ENCODE measurements around the gene CLSTN2. TPM values are rescaled to one million over a fixed set of nuclear protein-coding genes. Genes with fewer than 3 reads are reported as not detected.

CLSTN2 gene
- total RNA-seq, 1 donor from 2014 or later: 7.8 TPM

DNA sequence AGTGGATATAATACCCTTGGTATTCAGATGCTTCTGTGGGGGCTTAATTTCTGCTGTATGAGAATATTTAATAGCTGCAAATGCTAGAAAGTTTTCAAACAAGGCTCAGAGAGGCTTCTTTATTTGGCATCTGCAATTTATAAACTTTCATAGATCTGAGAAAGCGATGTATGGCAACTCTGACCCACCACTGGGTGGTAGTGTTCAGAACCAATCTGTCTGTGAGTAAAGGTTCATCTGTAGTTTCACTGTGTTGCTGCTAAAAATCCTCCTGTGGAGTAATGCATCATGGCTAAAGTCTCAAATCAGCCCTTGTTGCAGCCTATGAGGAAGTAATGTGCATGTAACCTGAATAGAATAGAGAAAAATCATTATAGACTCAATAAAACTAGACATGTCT is 47.4 kb downstream of the CLSTN2 start:
- intact Hi-C loops (cut with DNase I): no loop called here
- ATAC-seq (ENCODE audit: poor library complexity) (no peak), DNase-seq (no peak)

DNA sequence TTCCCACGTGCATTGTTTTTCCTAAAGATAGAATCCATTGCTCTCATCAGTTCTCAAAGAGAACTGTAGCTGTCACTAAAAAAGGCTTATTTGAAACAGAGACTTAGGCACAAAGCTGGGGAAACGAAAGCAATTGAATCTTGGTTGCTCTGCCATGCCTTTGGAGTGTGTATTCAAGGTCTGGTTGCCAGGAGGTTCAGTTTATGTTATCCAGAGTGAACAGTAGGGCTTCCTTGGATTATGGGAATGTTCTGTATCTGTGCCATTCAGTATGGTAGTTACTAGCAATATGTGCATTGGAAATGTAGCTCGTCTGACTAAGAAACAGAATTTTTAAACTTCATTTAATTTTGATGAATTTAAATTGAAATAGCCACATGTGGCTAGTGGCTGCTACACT is 50.6 kb downstream of the CLSTN2 start:
- ATAC-seq (ENCODE audit: poor library complexity): no peak
- intact Hi-C loops (cut with DNase I): no loop called here
- DNase-seq: no peak

DNA sequence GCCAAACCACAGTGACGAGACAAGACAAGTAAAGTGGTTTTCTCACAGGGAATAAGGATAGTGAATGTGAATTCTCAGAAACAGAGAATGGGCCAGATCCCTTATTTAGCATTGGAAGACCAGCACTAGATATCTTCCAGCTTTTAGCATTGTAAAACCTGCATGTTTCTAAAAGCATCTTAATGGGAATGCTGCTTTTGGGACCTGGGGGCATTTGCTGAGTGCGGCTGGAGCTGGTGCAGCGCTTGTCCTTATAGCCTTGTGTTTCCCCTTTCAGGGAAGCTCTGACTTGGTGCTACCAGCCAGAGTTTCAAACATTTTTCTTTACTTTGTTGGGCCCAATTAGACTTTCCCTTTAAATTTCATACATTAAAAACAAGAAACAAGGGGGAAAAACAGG is 52.9 kb downstream of the CLSTN2 start:
- intact Hi-C loops (cut with DNase I): no loop called here
- DNase-seq: no peak
- ATAC-seq (ENCODE audit: poor library complexity): no peak

DNA sequence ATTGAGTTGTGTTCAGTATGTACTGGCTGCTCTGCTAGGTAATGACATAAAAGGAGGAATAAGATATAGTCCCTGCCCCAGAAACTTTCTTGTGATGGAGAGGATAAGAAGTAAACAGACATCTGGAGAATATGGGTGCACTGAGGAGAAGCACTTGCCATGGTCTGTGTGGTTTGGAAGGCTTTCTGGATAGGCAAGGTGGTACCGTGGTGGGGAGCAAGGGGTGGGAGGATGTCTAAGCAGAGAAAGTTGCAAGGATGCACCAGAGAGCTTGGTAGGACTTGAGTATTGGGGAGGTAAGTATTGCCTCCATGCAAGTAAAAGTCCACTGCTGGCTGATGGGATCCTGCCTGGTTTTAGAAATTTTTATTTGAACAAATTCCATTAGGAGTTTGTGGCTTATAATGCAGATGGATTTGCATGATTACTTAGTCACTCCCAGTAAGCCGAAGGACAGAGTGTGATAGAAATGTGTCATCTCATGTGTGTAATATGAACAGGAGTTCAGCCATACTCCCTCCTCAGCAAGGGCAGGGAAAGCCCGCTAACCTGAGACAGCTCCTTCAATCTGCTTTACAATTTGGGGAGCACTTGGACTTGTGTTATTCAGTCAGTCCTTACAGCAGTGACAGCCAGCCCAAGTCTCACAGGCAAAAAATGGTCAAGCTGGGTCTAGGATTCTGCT is 53.6 kb downstream of the CLSTN2 start:
- no peak for DNase-seq
- ATAC-seq (ENCODE audit: poor library complexity): no peak
- intact Hi-C loops (cut with DNase I): no loop called here

DNA sequence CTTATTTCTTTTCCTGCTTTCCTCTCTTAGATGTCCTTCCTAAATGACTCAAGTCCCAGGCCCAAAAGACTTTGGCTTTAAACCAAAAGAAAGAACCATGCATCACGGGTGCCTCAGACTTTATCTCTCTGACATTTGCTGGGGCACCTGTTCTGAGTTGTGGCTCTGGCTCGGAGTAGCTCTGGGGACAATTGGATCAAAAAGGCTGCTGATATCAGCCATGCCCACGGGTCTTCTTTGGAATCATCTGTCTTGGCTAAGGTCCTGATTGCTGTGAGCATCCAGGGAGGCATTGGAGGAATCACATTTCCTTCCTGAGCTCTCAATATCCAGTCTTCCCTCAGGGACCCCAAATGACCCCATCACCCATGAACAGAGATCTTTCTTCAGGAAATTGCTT is 59.9 kb downstream of the CLSTN2 start:
- intact Hi-C loops (cut with DNase I): no loop called here
- no peak for ATAC-seq (ENCODE audit: poor library complexity)

DNA sequence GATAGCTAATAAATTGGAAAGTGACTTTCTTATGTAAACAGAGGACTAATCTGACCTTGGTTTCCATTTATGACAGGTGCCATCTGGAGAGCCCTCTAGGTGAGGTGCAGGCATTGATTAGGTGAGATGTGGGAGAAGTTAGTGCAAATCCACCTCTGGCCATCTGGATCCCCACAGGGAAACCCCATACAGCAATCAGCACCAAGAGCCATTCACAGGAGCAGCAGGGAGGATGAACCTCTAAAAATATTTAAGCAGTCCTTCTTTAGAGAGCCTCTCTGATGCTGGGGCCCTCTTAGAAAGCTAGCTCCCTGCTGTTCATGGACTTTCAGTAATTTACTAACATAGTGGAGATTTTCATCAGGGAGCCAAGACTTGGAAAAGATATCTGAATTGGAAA is 69.3 kb downstream of the CLSTN2 start:
- intact Hi-C loops (cut with DNase I): no loop called here
- DNase-seq (no peak), ATAC-seq (ENCODE audit: poor library complexity) (no peak)

More for the DNA sequence above, 59.9 kb downstream of the CLSTN2 start:
- no peak for DNase-seq

DNA sequence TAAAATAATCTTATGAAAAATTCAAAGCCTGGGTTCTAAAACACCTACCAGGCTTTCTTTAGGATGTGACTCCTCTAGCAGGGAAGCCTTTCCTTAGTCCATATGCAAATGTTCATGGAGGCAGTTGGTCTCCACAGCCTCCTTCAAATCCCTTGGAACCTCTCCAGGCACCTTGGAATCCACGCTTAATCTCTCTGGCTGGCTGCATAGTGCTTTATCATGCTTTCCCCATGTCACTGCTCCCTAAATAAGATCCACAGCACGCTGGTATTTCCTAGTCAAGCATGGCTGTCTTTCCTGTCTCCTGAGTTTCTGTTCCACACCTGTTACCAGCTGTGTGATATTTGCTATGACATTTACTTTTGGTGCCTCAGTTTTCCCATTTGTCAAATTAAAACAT is 71.3 kb downstream of the CLSTN2 start:
- DNase-seq (no peak), ATAC-seq (ENCODE audit: poor library complexity) (no peak)
- intact Hi-C loops (cut with DNase I): no loop called here

DNA sequence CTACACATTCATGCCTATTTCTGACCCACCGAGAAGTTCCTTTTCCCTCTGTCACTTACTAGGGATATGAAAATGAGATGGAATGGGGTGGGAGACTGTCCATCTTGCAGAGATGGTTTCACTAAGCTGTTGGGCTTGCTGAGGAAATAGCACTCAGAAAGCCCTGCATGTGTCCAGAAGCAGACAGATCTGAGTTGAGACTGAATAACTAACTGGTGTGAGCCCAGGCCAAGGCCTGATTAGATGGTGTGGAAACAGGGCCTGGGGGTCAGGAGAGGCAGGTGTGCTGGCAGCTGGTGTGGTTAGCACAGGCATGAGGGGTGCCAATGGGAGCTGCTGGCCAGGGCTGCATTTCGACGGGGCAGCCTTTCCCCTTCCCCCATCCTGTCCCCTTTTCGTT is 72.1 kb downstream of the CLSTN2 start:
- intact Hi-C loops (cut with DNase I): no loop called here
- no peak for ATAC-seq (ENCODE audit: poor library complexity)
- DNase-seq: no peak

DNA sequence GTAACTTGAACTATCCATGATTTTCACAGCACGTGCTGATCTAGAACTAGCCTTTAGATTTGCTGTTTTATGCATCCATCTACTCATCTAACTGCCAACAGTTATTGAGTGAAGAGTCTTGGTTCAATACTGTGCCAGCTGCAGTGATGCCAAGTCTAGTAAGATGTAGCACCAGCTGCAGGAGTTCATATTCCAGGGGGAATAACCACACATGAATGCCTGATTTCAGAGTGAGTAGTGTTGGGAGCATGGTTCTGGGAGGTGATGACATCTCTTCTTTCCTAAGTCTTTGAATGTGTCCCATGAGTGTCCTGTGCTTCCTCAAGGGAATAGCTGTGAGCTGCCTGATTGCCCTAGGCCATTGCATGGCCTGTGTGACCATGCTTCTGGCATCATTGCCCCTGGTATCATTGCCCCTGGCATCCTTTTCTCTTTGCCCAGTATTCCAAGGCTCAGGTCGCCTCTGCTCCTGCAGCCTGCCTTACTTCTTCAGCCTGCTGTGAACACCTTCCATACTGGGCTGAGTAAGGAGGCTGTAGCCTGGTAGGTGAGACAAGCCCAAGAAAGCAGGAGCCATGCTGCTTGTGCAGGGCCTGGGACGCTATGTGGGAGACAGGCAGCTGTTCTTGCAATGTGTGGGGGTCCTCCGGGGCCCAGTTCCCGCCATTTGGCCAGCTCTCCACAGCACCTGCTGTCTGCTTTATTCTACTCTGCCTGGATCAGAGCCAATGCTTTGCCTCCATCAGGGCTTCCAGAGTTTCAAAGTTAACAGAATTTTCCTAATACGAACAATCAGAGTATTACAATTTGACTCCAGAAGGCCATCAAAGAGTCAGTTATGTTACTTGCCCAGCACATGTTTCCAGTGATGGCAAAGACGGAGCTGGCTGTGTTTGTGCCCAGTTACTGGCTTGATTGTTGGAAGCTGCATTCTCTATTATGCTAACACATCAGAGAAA is 73.2 kb downstream of the CLSTN2 start:
- intact Hi-C loops (cut with DNase I): no loop called here
- ATAC-seq (ENCODE audit: poor library complexity): no peak
- DNase-seq: no peak

DNA sequence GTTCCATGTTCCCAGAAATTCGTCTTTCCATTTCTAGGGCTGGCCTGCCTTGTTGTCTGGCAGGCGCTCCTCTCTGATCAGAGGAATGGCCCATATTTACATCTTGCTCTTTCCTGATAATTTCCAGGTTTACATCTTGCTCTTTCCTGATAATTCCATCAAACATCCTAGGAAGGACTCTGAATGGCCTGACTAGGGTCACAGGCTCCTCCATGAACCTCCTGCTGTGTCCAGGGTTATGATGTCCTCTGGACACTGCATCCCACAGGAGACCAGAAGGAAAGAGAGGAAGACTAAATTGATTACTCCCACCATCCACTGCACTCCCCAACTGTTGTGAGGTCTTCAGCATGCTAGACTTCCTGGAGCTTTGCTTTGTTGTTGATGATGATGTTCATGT is 75.4 kb downstream of the CLSTN2 start:
- DNase-seq (no peak), ATAC-seq (ENCODE audit: poor library complexity) (no peak)
- intact Hi-C loops (cut with DNase I): no loop called here

DNA sequence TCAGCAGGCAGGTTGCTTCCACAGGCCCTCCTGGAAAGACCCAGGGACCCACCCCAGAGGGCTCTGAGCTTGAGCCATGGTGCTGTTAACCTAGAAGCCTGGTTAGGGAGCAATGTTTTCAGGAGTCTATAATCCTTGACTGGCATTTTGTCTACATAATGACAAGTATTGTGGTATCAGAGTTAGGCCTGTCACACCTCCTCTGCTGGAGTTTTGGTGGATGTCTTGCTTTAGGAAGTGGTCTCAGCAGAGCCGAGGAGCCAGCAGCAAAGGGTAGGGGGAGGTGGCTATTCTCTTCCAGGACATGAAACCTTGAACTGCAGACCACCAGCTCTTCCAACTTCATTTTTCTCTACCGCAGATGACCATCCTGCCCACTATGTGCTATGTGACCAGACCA is 76.1 kb downstream of the CLSTN2 start:
- no peak for ATAC-seq (ENCODE audit: poor library complexity)
- intact Hi-C loops (cut with DNase I): no loop called here
- no peak for DNase-seq

DNA sequence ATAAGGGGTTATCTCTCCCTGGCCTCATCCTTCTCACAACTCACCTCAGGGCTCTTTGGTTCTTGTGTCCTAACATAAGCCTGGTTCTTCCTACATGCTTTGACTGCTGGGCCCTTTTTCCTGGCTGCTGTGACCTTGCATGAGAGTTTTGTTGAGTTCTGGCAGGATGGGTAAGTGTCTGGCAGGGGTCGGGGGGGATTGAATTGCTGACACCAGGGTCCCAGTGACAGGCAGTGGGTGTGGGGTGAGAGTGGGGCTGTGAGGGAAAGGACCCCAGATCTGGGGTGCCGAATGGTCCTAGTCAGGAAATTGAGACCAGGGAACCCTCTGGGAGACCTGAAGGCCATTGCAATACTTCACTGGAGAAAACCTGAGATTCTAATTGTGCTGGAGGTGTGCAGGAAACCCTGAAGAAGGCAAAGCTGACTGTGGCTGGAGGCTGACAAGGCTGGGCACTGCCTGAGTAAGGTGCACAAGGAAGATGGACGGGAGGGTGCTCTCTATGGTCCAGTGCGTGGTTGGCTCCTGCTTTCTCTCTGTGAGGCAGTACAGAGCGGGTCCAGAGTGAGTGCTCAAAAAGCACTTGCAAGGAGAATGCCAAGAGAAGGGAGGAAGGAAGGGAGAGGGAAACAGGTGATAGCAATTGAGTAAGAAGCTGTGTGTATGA is 76.8 kb downstream of the CLSTN2 start:
- DNase-seq: no peak
- intact Hi-C loops (cut with DNase I): no loop called here
- ATAC-seq (ENCODE audit: poor library complexity): no peak

DNA sequence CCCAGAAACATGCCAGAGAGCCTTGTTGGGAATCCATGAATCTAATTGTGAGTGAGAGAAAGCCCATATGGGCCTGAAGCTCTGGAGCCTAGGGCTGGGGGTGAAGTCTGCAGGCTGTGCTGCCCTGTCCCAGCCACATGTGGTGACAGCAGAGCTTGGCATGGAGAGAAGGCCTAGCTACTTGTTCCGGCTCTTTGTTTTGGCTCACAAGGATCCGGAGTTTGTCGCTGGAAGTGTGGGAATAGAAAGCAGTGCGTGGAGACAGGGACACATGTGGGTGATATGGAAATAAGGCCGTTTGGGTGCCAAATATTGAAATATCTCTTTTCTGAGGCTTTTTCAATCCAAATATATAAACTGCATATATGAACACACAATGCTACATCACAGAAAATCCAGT is 78.2 kb downstream of the CLSTN2 start:
- intact Hi-C loops (cut with DNase I): no loop called here
- ATAC-seq (ENCODE audit: poor library complexity) (no peak), DNase-seq (no peak)

DNA sequence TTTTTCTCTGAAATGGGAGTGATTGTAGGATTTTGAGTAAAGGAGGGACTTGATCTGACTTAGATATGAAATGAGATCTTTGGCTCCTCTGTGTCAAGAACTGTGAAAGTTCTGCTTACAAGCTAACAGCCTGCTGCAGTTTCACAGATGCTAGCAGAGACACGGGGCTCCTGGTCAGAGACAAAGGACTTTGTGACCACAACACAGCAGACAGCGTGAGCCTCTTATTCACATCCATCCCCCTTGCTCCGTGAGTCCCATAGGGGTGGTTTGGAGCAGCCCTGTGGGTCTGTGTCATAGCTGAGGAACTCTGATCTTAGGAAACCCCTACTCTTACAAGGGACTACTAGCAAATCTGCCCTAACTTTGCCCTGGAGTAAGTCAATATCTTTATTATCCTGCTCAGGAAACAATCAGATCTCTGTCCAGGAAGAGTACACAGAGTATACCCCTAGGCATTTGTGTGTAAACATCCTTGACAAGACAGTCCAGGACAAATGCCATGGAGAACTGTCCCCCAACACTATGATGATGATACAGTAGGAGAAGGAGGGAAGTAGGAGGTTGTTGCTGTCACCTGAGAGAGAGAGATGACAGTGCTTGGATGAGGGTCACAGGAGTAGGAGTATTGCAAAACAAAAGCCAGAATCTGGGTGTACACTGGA is 80.0 kb downstream of the CLSTN2 start:
- DNase-seq (no peak), ATAC-seq (ENCODE audit: poor library complexity) (no peak)
- intact Hi-C loops (cut with DNase I): no loop called here

DNA sequence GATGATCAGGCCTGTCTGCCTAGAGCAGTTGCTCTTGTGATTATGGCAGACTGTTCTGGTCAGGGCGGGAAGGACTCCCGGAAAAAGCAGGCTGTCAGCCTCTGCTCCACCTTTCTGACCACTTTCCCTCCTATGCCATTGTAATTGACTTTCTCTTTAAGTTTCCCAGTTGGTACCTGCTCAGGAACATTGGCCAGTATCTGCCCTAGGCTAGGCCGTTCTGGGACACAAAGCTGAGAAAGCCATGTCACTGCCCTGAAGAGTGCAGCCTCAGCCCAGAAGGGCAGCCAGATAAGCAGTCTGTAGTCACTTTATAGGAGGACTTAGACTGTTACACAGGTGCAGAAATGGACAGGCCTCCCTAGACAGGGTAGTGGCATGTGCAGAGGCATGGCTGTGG is 80.8 kb downstream of the CLSTN2 start:
- ATAC-seq (ENCODE audit: poor library complexity): no peak
- DNase-seq: no peak
- intact Hi-C loops (cut with DNase I): no loop called here

DNA sequence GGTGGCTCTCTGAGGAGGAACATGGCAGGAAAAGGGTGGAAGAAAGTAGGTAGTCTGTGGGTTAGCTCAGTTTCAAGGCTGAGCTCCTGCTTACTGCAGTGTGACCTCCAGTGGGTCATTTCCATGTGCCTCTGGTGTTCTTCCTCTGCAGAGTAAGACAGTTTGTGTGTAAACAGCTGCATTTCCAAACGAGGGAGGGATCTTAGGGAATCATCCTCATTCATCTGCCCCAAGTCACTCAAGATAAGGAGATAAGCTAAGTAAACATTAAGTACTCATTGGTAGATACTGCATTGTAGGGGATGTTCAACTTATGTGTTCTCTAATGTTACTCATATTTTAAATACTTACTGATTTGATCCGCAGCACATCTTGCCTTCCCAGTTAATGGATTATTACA is 83.6 kb downstream of the CLSTN2 start:
- DNase-seq: no peak
- ATAC-seq (ENCODE audit: poor library complexity): no peak
- intact Hi-C loops (cut with DNase I): no loop called here

DNA sequence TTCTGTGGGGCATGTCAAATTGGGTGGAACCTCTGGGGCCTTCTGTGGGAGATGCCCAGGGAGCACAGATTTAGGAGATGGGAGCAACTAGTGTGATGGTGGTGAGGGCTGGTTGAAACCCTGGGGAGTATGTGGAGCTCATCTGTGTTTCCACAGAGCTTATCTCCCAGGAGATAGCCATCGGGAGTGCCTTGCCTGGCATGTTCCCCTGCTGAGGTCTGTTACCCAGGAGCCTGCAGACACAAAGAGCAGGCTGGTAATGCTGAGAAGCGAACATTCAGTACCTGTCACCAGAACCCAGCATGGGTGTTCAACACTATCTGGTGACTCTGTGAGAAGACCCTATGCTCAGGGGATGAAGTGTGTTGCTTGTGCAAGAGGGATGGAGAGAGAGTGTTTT is 85.0 kb downstream of the CLSTN2 start:
- ATAC-seq (ENCODE audit: poor library complexity) (no peak), DNase-seq (no peak)
- intact Hi-C loops (cut with DNase I): no loop called here

DNA sequence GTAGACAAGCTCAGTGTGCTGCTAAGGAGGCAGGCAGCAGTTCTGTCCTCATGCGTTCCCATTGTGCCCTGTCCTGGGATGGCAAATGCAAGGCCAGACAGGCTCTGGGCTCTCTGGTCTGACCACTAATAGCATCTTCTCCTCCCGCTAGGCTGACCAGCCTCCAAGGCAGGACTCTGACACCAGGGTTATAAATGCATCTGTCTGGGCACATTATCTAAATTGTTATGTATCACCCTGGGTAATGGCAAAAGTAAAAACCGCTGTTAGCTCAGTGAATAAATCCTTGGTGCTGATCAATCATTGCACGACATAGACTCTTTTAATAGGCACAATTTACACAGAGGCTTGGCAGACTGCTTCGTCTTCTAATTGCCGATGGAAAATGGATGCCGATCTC is 85.6 kb downstream of the CLSTN2 start:
- no peak for ATAC-seq (ENCODE audit: poor library complexity)
- intact Hi-C loops (cut with DNase I): no loop called here

DNA sequence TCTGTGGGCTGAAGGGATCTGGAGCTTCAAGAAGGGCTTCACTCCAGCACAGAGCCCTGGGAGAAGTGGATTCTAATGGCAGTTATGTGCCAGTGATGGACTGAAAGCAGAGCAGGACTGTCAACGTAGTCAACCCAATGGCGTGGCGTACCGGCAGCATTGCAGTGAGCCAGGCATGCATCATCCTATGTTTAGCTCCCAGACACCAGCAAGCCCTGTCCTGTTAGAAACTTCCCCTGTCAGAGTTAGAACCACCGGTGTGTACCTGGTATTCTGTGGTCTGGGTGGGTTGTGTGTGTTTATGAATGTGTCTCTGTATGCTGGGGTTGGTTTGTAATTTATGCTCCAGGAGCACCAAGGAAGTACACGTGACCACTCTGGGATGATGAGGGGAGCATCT is 86.3 kb downstream of the CLSTN2 start:
- DNase-seq: no peak
- intact Hi-C loops (cut with DNase I): no loop called here
- ATAC-seq (ENCODE audit: poor library complexity): no peak

More for the DNA sequence above, 85.6 kb downstream of the CLSTN2 start:
- no peak for DNase-seq
